Lower leg skin (tissue), 4 donors: Measurements from ENCODE around the gene KCNC1. TPM values are rescaled to one million over a fixed set of nuclear protein-coding genes. Genes with fewer than 3 reads are reported as not detected.

Experiments used
- DNase-seq, 2 donors: peaks; one replicate each; pipeline ENCODE4 v3.0.0-alpha.2; 2019; ENCODE audit warnings: low spot score in 2 of 2
- H3K4me3 ChIP-seq: fragments of 200-600 bp; sonication (generic); 2 replicates; pipeline ENCODE4 v1.5.1; 2017; ENCODE audit warnings: mild to moderate bottlenecking, low read depth; ENCODE audit not compliant: poor library complexity, severe bottlenecking
- CTCF ChIP-seq, 3 donors: fragments of 450-650 bp; IDR thresholded peaks; one replicate each; pipeline ENCODE4 v1.5.1; 2016; ENCODE audit warnings: antibody characterized with exemption in 3 of 3, mild to moderate bottlenecking in 3 of 3, moderate library complexity in 2 of 3
- POLR2A ChIP-seq, 2 donors: fragments of 450-650 bp; IDR thresholded peaks; one replicate each; pipeline ENCODE4 v1.6.1; 2016 to 2017; ENCODE audit warnings: antibody characterized with exemption in 2 of 2, mild to moderate bottlenecking in 1 of 2, moderate library complexity in 1 of 2
- WGBS, 2 donors: methylation state at CpG; one replicate each; pipeline ENCODE4 v1.1.5; 2018; 5-methylcytosine and 5-hydroxymethylcytosine counted together
- intact Hi-C: fragments of 100-400 bp; cut with DNase I; formaldehyde crosslinking; loops from one replicate; pipeline ENCODE4 v1.15.0; 2023; ENCODE audit warnings: low total_unique reads
- total RNA-seq, 4 donors: library from RNA; depleted of rRNA; stranded (reverse); fragments of >200 nt; gene quantifications; one replicate each; pipeline ENCODE4 v1.1.0, GENCODE V29; 2016

KCNC1 gene
- total RNA-seq, 4 donors from 2014 or later = 0.06 TPM; not detected in 3

- no peak for DNase-seq
- TF ChIP-seq POLR2A (IDR thresholded peaks at IDR 0.05) = no peak
- TF ChIP-seq CTCF (IDR thresholded peaks at IDR 0.05) = no peak
- intact Hi-C loops = no loop called here
- no peak overlapping the region for H3K4me3 ChIP-seq
- WGBS, 2 donors = 70 to 76% methylated on average over 7 of the region's 7 CpGs
Measured at GRCh38 chr11:17692931-17693330, 41.6 kb upstream of the KCNC1 start.

GRCh38 chr11:17693531-17693930, 41.0 kb upstream of the KCNC1 start:
- intact Hi-C loops = no loop called here
- TF ChIP-seq CTCF (IDR thresholded peaks at IDR 0.05) (no peak), POLR2A (IDR thresholded peaks at IDR 0.05) (no peak)
- no peak overlapping the region for H3K4me3 ChIP-seq
- 74 to 78% methylated on average over 4 of the region's 4 CpGs for WGBS, 2 donors
- DNase-seq = no peak

- WGBS, 2 donors = 89 to 90% methylated on average over 9 to 10 of the region's 10 CpGs
- intact Hi-C loops = no loop called here
- TF ChIP-seq POLR2A (IDR thresholded peaks at IDR 0.05) (no peak), CTCF (IDR thresholded peaks at IDR 0.05) (no peak)
- DNase-seq = no peak
- no peak overlapping the region for H3K4me3 ChIP-seq
Measured at GRCh38 chr11:17694494-17695110, 40.0 kb upstream of the KCNC1 start.

- WGBS, 2 donors = 11 to 14% methylated on average over 25 to 46 of the region's 68 CpGs
- TF ChIP-seq POLR2A (IDR thresholded peaks at IDR 0.05) = no peak
- TF ChIP-seq CTCF (IDR thresholded peaks at IDR 0.05) = no peak
- intact Hi-C loops = no loop called here
- peak in 1 of 2 donors; percentile 76 for DNase-seq
- no peak overlapping the region for H3K4me3 ChIP-seq
Measured at GRCh38 chr11:17695454-17696441, 38.8 kb upstream of the KCNC1 start.

- 74 to 80% methylated on average over 4 to 5 of the region's 5 CpGs for WGBS, 2 donors
- intact Hi-C loops = no loop called here
- TF ChIP-seq POLR2A (IDR thresholded peaks at IDR 0.05) = no peak
- TF ChIP-seq CTCF (IDR thresholded peaks at IDR 0.05) = no peak
- no peak for DNase-seq
- H3K4me3 ChIP-seq = no peak overlapping the region
Measured at GRCh38 chr11:17696741-17697140, 37.8 kb upstream of the KCNC1 start.
